GM23338 (cell line): ENCODE data around the gene RIGI. TPM values are rescaled to one million over a fixed set of nuclear protein-coding genes. Genes with fewer than 3 reads are reported as not detected.
A peak's percentile ranks its signal among the peaks of the same experiment; 100 is the strongest.

Experiments used
- ATAC-seq: fragments of 200-7000 bp; cut with Tn5 transposase; 3 replicates; pipeline ENCODE4 v1.9.1; 2020
- DNase-seq: peaks from one replicate; pipeline ENCODE4 v3.0.0-alpha.2; 2015; ENCODE audit warnings: low spot score
- H2AFZ ChIP-seq: fragments of 200-600 bp; sonication (generic); 2 replicates; pipeline ENCODE4 v1.8.0; 2016; ENCODE audit warnings: antibody characterized with exemption, mild to moderate bottlenecking, moderate library complexity
- H3F3A ChIP-seq: fragments of 200-600 bp; sonication (generic); replicated peaks from 2 replicates; pipeline ENCODE4 v1.8.0; 2017; ENCODE audit warnings: antibody characterized with exemption, mixed run types, low read depth
- H3K27ac ChIP-seq: fragments of 200-600 bp; sonication (generic); 2 replicates; pipeline ENCODE4 v1.6.1; 2016; ENCODE audit warnings: low read depth
- H3K27me3 ChIP-seq: fragments of 200-600 bp; sonication (generic); 2 replicates; pipeline ENCODE4 v1.8.0; 2016; ENCODE audit warnings: mild to moderate bottlenecking, mixed run types, moderate library complexity; ENCODE audit not compliant: insufficient read depth
- H3K36me3 ChIP-seq: fragments of 200-600 bp; sonication (generic); 2 replicates; pipeline ENCODE4 v1.8.0; 2016; ENCODE audit warnings: mild to moderate bottlenecking; ENCODE audit not compliant: insufficient read depth
- H3K4me1 ChIP-seq: fragments of 200-600 bp; sonication (generic); 2 replicates; pipeline ENCODE4 v1.8.0; 2016; ENCODE audit warnings: mild to moderate bottlenecking, moderate library complexity; ENCODE audit not compliant: insufficient read depth
- H3K4me2 ChIP-seq: fragments of 200-600 bp; sonication (generic); 2 replicates; pipeline ENCODE4 v1.7.1; 2017; ENCODE audit warnings: mixed run types
- H3K4me3 ChIP-seq: fragments of 200-600 bp; sonication (generic); 2 replicates; pipeline ENCODE4 v1.6.1; 2016; ENCODE audit warnings: mixed run types
- H3K79me2 ChIP-seq: fragments of 200-600 bp; sonication (generic); replicated peaks from 2 replicates; pipeline ENCODE4 v1.8.0; 2017; ENCODE audit warnings: mild to moderate bottlenecking; ENCODE audit not compliant: insufficient read depth
- H3K9me2 ChIP-seq: fragments of 200-600 bp; sonication (generic); 2 replicates; pipeline ENCODE4 v1.8.0; 2017; ENCODE audit not compliant: insufficient read depth
- H4K20me1 ChIP-seq: fragments of 200-600 bp; sonication (generic); replicated peaks from 2 replicates; pipeline ENCODE4 v1.8.0; 2017; ENCODE audit warnings: mild to moderate bottlenecking; ENCODE audit not compliant: insufficient read depth
- H3K27ac Mint-ChIP-seq: 2 replicates; pipeline ENCODE4 v1.8.0; 2020; ENCODE audit warnings: inconsistent platforms, mild to moderate bottlenecking, moderate library complexity, mixed read lengths
- H3K27me3 Mint-ChIP-seq: 3 replicates; pipeline ENCODE4 v1.8.0; 2022; ENCODE audit warnings: low read depth, mild to moderate bottlenecking, moderate library complexity, mixed read lengths, inconsistent platforms; ENCODE audit not compliant: insufficient read depth, poor library complexity
- H3K36me3 Mint-ChIP-seq: 3 replicates; pipeline ENCODE4 v1.8.0; 2021; ENCODE audit warnings: low read depth, mild to moderate bottlenecking, inconsistent platforms, moderate library complexity, mixed read lengths
- H3K4me1 Mint-ChIP-seq: 3 replicates; pipeline ENCODE4 v1.8.0; 2020; ENCODE audit warnings: mild to moderate bottlenecking, inconsistent platforms, mixed read lengths
- H3K4me3 Mint-ChIP-seq: 3 replicates; pipeline ENCODE4 v1.8.0; 2021; ENCODE audit warnings: moderate library complexity, mild to moderate bottlenecking, inconsistent platforms, mixed read lengths
- H3K9me3 Mint-ChIP-seq: 3 replicates; pipeline ENCODE4 v1.8.0; 2020; ENCODE audit warnings: moderate library complexity, mild to moderate bottlenecking, inconsistent platforms, mixed read lengths
- CREB1 ChIP-seq: fragments of 250-450 bp; sonication (Bioruptor Pico); IDR thresholded peaks from 2 replicates; pipeline ENCODE4 v1.5.0; 2020; ENCODE audit warnings: low read depth, mild to moderate bottlenecking, moderate library complexity
- ETS1 ChIP-seq: IDR thresholded peaks from 2 replicates; pipeline ENCODE4 v1.6.1; 2016; ENCODE audit warnings: antibody characterized with exemption
- POLR2AphosphoS5 ChIP-seq: IDR thresholded peaks from 2 replicates; pipeline ENCODE4 v1.6.1; 2016; ENCODE audit warnings: antibody characterized with exemption, low read depth
- STAT1 ChIP-seq: IDR thresholded peaks from one replicate; pipeline ENCODE4 v1.6.1; 2016; ENCODE audit warnings: antibody characterized with exemption; ENCODE audit not compliant: unreplicated experiment
- ZNF114 ChIP-seq: fragments of 250-450 bp; sonication (Bioruptor Pico); IDR thresholded peaks from 2 replicates; pipeline ENCODE4 v1.5.0; 2020; ENCODE audit warnings: mild to moderate bottlenecking, moderate library complexity
- ZNF462 ChIP-seq: fragments of 250-450 bp; sonication (Bioruptor Pico); IDR thresholded peaks from 2 replicates; pipeline ENCODE4 v1.5.0; 2020; ENCODE audit warnings: mild to moderate bottlenecking, moderate library complexity
- polyA plus RNA-seq: library from polyadenylated mRNA; unstranded; fragments of >200 nt; fragmentation: Nextera tagmentation; extraction: Ambion mirVana; gene quantifications from 2 replicates; pipeline ENCODE4 v1.2.1, GENCODE V29; 2016
- total RNA-seq: library from RNA; depleted of rRNA; stranded (reverse); fragments of >200 nt; shearing (Covaris generic); gene quantifications from 2 replicates; pipeline ENCODE4 v1.2.3, GENCODE V29; 2014

Gene RIGI
- total and polyA plus RNA-seq, 2 experiments from 2014 or later, result 14.2 to 14.7 TPM

- Histone ChIP-seq H3K4me3 (no peak overlapping the region), H3K79me2 (peaks cover 39% of the 10 kb centered on the region), H3K27me3 (no peaks in the 10 kb centered on the region), H3K4me1 (peaks cover 8% of the 10 kb centered on the region), H2AFZ (no peak overlapping the region), H3K9me2 (no peaks in the 10 kb centered on the region), H3K27ac (no peak overlapping the region), H3F3A (peaks cover 5% of the 10 kb centered on the region), H4K20me1 (peaks cover 11% of the 10 kb centered on the region; the same call in 1 of the 2 replicates), H3K36me3 (no peaks in the 10 kb centered on the region), H3K4me2 (no peak overlapping the region)
- Mint-ChIP-seq H3K4me1 (peaks cover 11% of the 10 kb centered on the region), H3K27me3 (peaks cover 20% of the 10 kb centered on the region), H3K36me3 (peaks cover 10% of the 10 kb centered on the region), H3K4me3 (peak overlapping the region; percentile 29; the same call in 2 of the 3 replicates), H3K9me3 (no peaks in the 10 kb centered on the region; the same call in 2 of the 3 replicates), H3K27ac (no peak overlapping the region)
- no peak for DNase-seq
- no peak for TF ChIP-seq CREB1 (CRISPR knock-in tag)
- no peak for TF ChIP-seq POLR2AphosphoS5
- TF ChIP-seq ZNF114 (CRISPR knock-in tag), result no peak
- TF ChIP-seq STAT1, result no peak
- no peak for TF ChIP-seq ETS1
- TF ChIP-seq ZNF462 (CRISPR knock-in tag), result no peak
- ATAC-seq, result no peak
Observed at GRCh38 chr9:32554107-32554506, 28.1 kb upstream of the RIGI start.
